D341Med (cell line): Measurements from ENCODE around the gene SDF4.
"Not testable (repeated sequence)": the region's sequence is repeated elsewhere in the genome, so short reads cannot be mapped to it uniquely, and the experiment has no call there.

Experiments
- DNase-seq: peaks from one replicate; pipeline ENCODE4 v3.0.0; 2012; ENCODE audit warnings: low spot score

The SDF4 gene

GRCh38 chr1:1199141-1199960 lies 32.5 kb downstream of the SDF4 start:
- DNase-seq, result peak; percentile 34

- peak; percentile 37 for DNase-seq
Measured at GRCh38 chr1:1198423-1199140, 33.2 kb downstream of the SDF4 start.

- DNase-seq, result peak; percentile 30
Measured at GRCh38 chr1:1197551-1198422, 34.0 kb downstream of the SDF4 start.

- DNase-seq, result peak; percentile 19
Measured at GRCh38 chr1:1197188-1197500, 34.7 kb downstream of the SDF4 start.

GRCh38 chr1:1196431-1197187 lies 35.2 kb downstream of the SDF4 start:
- DNase-seq, result peak; percentile 28

GRCh38 chr1:1195726-1196125 lies 36.1 kb downstream of the SDF4 start:
- not testable (repeated sequence) for DNase-seq

GRCh38 chr1:1194723-1195122 lies 37.1 kb downstream of the SDF4 start:
- no peak for DNase-seq

GRCh38 chr1:1191734-1192133 lies 40.1 kb downstream of the SDF4 start:
- no peak for DNase-seq

GRCh38 chr1:1189111-1189510 lies 42.7 kb downstream of the SDF4 start:
- no peak for DNase-seq

GRCh38 chr1:1187938-1188337 lies 43.9 kb downstream of the SDF4 start:
- no peak for DNase-seq

GRCh38 chr1:1185101-1185765 lies 46.6 kb downstream of the SDF4 start:
- DNase-seq, result no peak

- DNase-seq, result peak; percentile 29
Measured at GRCh38 chr1:1183833-1184775, 47.7 kb downstream of the SDF4 start.

GRCh38 chr1:1183221-1183747 lies 48.5 kb downstream of the SDF4 start:
- DNase-seq, result no peak

- DNase-seq, result peak; percentile 43
Measured at GRCh38 chr1:1182491-1183220, 49.1 kb downstream of the SDF4 start.

- peak; percentile 36 for DNase-seq
Measured at GRCh38 chr1:1181938-1182410, 49.8 kb downstream of the SDF4 start.

- DNase-seq, result peak; percentile 26
Measured at GRCh38 chr1:1181129-1181937, 50.5 kb downstream of the SDF4 start.

- peak; percentile 42 for DNase-seq
Measured at GRCh38 chr1:1179983-1180861, 51.6 kb downstream of the SDF4 start.
